Measurements from ENCODE around the gene CSMD2. TPM values are rescaled to one million over a fixed set of nuclear protein-coding genes. Genes with fewer than 3 reads are reported as not detected.

The CSMD2 gene
- total RNA-seq, 2 donors from 2014 or later, result not detected

DNA sequence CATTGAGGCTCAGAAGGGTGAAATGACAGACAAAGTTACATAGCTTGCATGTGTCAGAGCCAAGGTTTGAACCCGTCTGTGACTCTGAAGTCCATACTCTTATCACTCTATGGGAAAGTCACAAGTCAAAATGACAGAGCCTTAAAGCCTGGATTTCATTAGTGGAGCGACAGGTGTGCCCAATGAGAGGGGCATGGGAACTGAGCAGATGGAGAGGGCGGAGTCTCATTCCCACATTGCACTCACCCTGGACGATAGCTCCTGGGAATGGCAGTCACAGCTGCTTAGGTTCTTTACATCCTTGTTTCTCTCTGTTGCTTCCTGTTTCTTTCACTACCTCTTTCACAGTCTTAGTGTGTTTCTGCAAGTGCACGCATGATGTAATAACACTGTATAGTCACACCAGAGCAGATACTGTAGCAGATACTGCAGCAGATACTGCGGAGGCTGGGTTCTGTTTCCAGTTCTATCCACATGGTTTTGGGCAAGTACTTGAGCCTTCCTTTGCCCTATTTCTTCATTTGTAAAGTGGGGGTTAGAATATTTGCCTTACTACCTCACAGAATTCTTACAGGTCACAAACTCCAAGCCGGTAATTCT, 565.4 kb downstream of the CSMD2 start:
- DNase-seq (ENCODE audit: low spot score in 2 of 2) (no peak), ATAC-seq (no peak)
- Mint-ChIP-seq H3K9me3 (no peaks in the 10 kb centered on the region), H3K36me3 (no peaks in the 10 kb centered on the region), H3K27ac (no peak overlapping the region)

DNA sequence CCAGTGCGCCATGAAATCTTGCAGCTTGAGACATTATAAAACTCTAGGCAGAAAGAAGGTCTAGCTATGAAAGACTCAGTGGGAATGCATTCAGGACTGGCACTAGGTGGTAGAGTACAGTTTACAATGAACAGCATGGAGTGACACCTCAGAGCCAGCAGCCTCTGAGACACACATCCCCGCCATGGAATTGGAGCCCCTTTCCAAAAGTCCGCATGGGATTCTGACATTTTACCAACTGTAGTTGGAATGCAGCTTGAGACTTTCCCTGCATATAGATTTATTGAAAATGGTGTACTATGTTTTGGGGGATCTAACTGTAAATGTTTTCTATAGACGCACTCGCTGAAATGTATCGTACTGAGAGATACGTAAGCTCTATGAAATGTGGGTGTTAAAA, 576.3 kb downstream of the CSMD2 start:
- no peaks in the 10 kb centered on the region for H3K36me3 Mint-ChIP-seq
- no peak for ATAC-seq
- no peaks in the 10 kb centered on the region for H3K9me3 Mint-ChIP-seq
- H3K27ac Mint-ChIP-seq, result no peak overlapping the region
- DNase-seq (ENCODE audit: low spot score in 2 of 2), result no peak

DNA sequence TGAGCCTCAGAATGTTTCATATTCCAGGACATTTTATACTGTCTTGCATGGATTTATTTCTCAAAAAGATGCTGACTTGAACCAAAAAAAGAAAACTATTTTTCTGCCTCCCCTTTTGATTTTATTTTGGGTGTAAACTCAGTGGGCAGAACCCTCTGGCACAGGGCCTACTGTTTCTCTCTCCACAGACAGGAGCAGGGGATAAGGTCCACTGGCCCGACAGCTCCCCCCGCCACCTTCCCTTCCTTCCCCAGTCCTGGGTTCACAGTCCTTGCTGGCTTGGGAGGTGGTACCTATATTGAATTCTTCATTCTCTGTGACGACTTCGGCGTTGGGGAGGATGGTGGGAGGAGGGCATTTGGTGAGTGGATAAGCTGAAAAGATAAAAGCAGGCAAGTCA, 578.2 kb downstream of the CSMD2 start:
- Mint-ChIP-seq H3K9me3 (no peaks in the 10 kb centered on the region), H3K27ac (no peak overlapping the region), H3K36me3 (no peaks in the 10 kb centered on the region)
- DNase-seq (ENCODE audit: low spot score in 2 of 2), result no peak
- ATAC-seq, result no peak

DNA sequence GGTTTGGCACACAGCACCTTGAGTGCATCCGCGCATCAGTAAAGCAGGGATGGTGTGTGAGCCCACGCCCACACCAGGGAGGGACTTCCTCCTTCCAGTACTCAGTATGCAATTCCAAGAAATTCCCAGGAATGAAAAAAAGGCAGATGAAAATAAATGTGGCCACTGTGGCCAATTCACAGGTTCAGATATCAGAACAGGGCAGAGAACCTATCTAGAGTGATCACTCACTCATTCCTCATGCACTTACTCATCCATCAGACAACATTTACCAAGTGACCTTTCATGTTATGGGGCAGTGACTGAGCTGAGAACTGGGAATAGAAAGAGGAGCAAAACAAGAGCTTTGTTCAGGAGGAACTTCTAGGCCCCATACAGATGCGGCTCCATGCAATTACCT, 578.9 kb downstream of the CSMD2 start:
- H3K9me3 Mint-ChIP-seq, result no peaks in the 10 kb centered on the region
- no peak overlapping the region for H3K27ac Mint-ChIP-seq
- no peak for DNase-seq (ENCODE audit: low spot score in 2 of 2)
- H3K36me3 Mint-ChIP-seq, result no peaks in the 10 kb centered on the region
- ATAC-seq, result no peak

DNA sequence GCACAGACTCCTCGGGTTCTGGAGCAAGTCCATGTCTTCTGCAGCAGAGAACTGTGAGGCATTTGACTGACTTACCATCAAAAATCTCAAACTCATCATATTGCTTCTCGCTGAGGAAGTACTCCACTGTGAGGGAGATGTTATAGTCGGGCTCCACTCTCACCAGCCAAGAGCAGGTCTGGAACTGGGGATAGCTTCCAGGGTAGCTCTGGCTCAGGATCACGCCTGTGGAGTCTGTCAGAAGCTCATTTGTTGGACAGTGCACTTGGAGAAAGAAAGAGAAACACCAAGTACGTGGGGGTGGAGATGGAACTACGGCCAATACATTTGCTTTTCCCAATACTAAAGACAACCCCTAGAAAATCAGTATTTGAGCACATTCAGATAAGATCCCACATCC, 581.5 kb downstream of the CSMD2 start:
- no peak for ATAC-seq
- no peak for DNase-seq (ENCODE audit: low spot score in 2 of 2)
- Mint-ChIP-seq H3K27ac (no peak overlapping the region), H3K9me3 (no peaks in the 10 kb centered on the region), H3K36me3 (no peaks in the 10 kb centered on the region)

DNA sequence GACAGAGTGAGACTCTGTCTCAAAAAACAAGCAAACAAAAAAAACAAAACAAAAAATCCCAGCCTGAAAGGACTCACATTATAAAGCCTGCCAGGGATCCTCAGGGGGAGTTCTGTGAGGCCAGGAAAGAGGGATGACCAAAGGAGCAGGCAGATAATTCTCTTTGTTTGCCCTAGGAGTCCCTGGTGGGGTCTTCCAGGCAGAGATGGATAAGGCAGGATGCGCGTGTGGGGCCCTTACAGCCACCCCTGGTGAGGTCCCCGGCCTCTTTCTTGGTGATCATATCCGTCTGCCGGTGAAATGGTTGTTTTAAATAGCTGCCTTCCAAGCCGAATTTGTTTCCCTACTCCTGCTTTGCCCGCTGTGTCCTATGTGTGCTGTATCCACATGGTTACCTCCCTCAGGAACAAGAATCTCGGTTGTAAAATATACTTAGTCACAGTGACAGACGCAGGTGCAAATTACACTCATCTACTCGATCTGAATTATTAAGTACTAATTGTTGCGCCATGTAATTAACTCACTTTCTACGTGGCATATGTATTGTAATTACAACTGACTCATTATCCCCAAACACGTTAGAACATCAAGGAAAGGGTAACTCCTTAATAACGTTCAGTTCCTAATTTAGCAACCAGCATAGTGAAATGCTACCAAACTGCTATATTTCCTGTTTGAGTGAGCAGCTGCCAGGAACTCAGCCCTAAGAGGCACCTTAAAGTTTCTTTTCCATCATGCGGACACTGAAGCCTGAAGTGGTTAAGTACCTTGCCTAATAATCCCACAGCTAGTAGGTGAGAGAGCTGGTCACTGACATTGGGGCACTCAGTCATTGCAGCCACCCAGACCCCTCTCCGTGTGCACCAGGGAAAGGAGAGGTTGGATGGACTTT, 586.2 kb downstream of the CSMD2 start:
- H3K36me3 Mint-ChIP-seq, result peaks cover 0 to 6% of the 10 kb centered on the region in 2 donors
- no peaks in the 10 kb centered on the region for H3K9me3 Mint-ChIP-seq
- ATAC-seq (no peak), DNase-seq (ENCODE audit: low spot score in 2 of 2) (no peak)
- no peak overlapping the region for H3K27ac Mint-ChIP-seq

DNA sequence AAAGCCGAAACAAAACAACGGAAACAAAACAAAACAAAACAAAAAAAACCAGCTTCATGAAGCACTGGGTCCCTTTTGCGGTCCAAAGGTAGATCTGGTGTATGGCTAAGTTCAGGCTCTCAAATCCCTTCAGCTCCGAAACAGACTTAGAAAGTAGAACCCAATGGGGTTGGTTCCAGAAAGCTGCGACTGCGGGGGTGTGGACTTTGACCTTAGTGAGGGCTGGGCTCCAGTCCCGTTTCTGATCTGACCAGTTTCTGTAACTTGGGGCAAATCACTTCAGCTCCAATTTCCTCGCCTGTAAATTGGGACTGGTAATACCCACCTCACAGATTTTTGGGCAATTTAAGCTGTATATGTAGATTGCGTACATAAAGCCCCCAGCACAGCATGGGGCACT, 587.4 kb downstream of the CSMD2 start:
- Mint-ChIP-seq H3K27ac (no peak overlapping the region), H3K36me3 (peaks cover 0 to 6% of the 10 kb centered on the region in 2 donors), H3K9me3 (no peaks in the 10 kb centered on the region)
- no peak for DNase-seq (ENCODE audit: low spot score in 2 of 2)
- ATAC-seq, result no peak

DNA sequence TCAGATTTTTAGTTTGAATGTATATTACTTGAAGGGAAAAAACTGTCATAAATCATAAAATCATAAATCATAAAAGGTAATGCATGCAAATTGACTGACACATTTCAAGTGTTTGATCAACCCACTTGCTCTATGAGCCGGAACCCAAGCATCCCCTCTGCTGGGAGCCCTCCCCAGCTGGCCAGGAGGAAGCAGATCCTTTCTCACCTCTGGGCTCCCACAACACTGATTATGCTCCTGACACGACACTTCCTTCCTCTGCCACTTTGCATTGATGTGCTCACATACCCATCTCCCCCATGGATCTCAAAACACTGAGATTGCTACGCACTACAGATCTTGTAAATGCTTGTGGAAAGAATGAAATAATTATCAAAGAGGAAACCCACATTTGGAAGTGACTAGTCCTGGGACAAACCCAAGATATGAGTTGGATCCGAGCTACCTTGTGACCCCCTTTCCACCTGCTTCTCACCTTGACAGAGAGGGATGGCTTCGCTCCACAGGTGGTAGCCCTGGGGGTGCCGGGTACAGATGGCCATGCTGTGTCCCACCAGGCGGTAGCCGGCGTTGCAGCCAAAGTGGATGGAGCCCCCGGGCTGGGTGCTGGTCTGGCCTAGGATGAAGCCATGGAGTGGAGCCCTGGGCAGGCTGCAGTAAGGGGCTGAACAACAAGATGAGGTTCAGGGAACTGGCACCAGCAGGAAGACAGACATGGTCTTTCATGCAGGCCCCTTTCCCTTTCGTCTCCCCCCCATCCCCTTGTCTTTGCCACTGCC, 588.0 kb downstream of the CSMD2 start:
- no peak overlapping the region for H3K27ac Mint-ChIP-seq
- ATAC-seq, result no peak
- DNase-seq (ENCODE audit: low spot score in 2 of 2), result no peak
- peaks cover 0 to 6% of the 10 kb centered on the region in 2 donors for H3K36me3 Mint-ChIP-seq
- no peaks in the 10 kb centered on the region for H3K9me3 Mint-ChIP-seq

DNA sequence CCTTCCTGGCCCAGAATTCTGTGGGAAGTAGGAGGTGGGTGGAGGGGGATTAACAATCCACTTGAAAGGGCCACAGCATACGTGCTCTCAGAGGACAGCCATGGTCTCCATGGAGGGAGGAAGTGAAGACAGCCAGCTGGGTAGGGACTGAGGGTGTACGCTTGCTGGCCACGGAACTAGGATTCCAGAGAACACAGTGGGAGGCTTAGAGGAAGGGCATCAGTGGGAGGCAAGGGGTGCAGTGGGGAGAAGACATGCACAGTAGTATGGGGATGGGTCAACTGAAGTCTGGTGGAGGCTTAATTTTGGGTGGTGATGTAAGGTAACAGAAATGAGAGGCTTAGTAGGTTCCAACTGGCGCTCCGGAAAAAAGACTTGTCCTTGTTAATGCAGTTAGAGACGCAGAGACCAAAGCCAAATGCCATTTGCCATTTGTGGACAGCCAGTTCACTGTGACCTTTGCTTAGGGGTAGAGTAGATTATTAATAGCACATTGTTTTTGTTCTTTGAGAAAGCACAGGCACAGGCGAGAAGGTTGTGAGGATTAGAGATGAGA, 589.6 kb downstream of the CSMD2 start:
- DNase-seq (ENCODE audit: low spot score in 2 of 2) (no peak), ATAC-seq (no peak)
- H3K27ac Mint-ChIP-seq, result no peak overlapping the region
- no peaks in the 10 kb centered on the region for H3K9me3 Mint-ChIP-seq
- H3K36me3 Mint-ChIP-seq, result peaks cover 0 to 6% of the 10 kb centered on the region in 2 donors

DNA sequence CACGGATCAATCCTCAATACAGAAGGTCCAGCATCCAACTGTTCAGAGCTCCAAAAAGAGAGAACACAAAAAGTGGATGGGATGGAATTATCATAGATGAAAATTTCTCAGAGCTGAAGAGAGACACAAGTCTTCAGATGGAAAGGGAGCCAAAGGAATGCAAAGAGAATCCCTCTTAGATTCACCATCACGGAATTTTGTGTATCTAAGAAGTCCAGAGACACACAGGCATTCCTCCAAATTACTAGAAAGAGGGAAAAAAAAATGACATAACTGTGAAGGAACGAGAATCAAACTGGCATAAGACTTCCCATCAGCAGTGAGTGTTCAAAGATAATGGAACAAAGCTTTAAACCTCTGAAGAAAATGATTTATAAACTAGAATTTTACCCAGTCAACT, 591.4 kb downstream of the CSMD2 start:
- no peak for ATAC-seq
- Mint-ChIP-seq H3K27ac (no peak overlapping the region), H3K9me3 (no peaks in the 10 kb centered on the region)

DNA sequence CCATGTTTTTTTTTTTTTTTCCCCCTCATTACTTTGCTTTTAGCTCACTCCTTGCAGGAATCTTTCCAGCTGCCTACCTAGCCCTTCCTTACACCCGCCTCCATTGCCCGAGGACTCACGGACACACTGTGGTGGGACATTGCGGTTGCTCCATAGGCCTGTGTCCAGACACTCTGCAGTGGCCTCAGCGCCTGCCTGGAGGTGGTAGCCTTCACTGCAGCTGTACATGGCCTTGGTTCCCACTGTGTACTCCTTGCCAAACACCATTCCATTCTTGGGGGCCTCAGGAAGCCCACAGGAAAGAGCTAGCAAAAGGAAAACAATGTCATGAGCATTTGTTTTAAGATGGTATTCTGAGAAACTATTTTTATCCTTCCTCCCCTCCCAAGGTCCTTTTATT, 592.6 kb downstream of the CSMD2 start:
- peaks cover 0 to 6% of the 10 kb centered on the region in 2 donors for H3K36me3 Mint-ChIP-seq

More for the DNA sequence above, 591.4 kb downstream of the CSMD2 start:
- no peak for DNase-seq (ENCODE audit: low spot score in 2 of 2)
- H3K36me3 Mint-ChIP-seq, result peaks cover 0 to 6% of the 10 kb centered on the region in 2 donors

DNA sequence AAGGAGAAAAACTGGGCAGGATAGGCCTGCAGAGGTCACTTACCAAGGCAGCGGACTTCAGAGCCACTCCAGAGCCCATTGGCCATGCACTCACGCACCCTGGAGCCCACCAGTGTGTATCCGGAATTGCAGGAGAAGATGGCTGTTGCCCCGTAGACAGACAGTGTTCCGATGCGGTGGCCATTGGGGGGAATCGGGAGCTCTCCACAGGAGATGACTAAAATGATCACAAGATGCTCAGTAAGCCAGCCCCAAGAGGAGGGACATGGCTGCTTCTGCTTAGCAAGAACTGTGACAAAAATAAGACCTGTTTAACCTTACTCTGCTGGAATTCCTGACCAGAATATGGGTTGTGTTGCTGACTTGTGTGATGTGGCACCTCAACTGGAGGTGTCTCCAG, 595.7 kb downstream of the CSMD2 start:
- H3K9me3 Mint-ChIP-seq, result no peaks in the 10 kb centered on the region
- DNase-seq (ENCODE audit: low spot score in 2 of 2), result no peak
- no peak overlapping the region for H3K27ac Mint-ChIP-seq
- no peaks in the 10 kb centered on the region for H3K36me3 Mint-ChIP-seq
- ATAC-seq, result no peak

More for the DNA sequence above, 592.6 kb downstream of the CSMD2 start:
- Mint-ChIP-seq H3K27ac (no peak overlapping the region), H3K9me3 (no peaks in the 10 kb centered on the region)
- DNase-seq (ENCODE audit: low spot score in 2 of 2) (no peak), ATAC-seq (no peak)

DNA sequence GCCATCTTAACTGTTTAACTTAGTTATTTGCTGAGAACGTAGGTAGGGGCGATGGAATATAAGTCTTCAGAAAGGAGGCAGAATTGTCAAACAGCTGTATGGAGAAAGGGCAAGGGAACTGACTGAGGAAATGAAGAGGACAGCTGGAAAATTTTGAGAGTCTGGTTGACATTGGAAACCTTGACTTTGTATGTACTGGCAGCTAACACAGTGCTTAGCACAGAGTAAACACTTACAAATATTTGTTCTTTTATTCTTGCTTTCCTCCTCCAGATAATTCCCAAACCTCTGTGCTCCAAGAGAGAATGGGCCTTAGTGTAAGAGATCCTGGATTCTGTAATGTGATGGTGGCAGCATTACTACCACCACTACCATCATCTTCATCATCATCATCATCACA, 601.3 kb downstream of the CSMD2 start:
- no peak for ATAC-seq
- Mint-ChIP-seq H3K36me3 (no peaks in the 10 kb centered on the region), H3K9me3 (no peaks in the 10 kb centered on the region), H3K27ac (no peak overlapping the region)
- no peak for DNase-seq (ENCODE audit: low spot score in 2 of 2)

DNA sequence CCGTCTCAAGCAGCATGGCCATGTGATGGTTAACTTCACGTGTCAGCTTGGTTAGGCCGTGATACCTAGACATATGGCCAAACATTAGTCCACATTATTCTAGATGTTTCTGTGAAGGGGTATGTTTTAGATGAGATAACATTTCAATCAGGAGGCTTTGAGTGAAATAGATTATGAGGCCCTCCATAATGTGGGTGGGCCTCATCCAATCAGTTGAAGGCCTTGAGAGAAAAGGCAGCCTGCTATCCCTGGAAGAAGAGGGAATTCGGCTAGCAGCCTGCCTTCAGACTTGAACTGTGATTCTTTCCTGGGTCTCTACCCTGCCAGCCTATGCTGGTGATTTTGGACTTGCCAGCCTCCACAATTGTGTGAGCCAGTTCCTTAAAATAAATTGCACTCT, 602.5 kb downstream of the CSMD2 start:
- ATAC-seq (no peak), DNase-seq (ENCODE audit: low spot score in 2 of 2) (no peak)
- no peaks in the 10 kb centered on the region for H3K9me3 Mint-ChIP-seq
- no peaks in the 10 kb centered on the region for H3K36me3 Mint-ChIP-seq
- no peak overlapping the region for H3K27ac Mint-ChIP-seq

DNA sequence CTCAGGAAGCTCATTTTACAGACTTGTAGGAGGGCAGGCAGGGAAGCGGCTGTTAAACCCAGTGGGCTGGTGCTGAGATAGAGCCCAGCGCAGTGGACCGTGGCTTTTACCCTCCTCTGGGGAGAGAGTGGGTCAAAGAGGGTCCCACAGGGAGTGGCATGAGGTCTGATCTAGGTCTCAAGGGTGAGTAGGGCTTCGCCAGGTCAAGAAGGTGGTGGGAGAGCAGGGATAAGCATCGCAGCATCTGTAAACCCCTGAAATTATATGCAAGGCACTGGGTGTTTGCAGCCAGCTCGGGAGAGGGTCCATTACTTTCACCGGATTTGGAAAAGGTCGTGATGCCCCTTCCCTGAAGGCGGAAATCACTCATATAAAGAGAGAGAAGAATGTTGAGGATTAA, 603.5 kb downstream of the CSMD2 start:
- ATAC-seq, result no peak
- H3K27ac Mint-ChIP-seq, result peak overlapping the region in 1 of 2 donors; percentile 52
- H3K36me3 Mint-ChIP-seq, result no peaks in the 10 kb centered on the region
- DNase-seq (ENCODE audit: low spot score in 2 of 2), result no peak
- H3K9me3 Mint-ChIP-seq, result peaks cover 0 to 3% of the 10 kb centered on the region in 2 donors

DNA sequence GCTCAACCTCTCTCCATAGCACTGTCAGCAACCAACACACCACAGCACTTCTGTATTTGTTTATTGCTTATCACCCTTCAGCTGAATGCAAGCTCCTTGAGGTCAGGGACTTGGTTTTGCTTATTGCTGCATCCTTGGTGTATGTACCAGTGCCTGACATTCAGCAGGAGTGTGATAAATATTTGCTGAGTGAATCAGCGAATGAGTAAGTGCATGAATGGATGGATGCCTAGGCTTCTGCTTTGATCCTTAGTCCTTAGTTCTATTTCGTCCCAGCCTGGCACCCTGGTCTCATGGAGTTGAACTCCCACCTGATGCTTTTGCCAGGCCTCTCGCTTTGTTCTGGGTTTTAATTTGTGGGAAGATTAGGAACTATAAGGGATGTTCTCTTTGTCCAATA, 604.4 kb downstream of the CSMD2 start:
- Mint-ChIP-seq H3K27ac (no peak overlapping the region), H3K9me3 (peaks cover 0 to 3% of the 10 kb centered on the region in 2 donors), H3K36me3 (no peaks in the 10 kb centered on the region)
- ATAC-seq (no peak), DNase-seq (ENCODE audit: low spot score in 2 of 2) (no peak)

DNA sequence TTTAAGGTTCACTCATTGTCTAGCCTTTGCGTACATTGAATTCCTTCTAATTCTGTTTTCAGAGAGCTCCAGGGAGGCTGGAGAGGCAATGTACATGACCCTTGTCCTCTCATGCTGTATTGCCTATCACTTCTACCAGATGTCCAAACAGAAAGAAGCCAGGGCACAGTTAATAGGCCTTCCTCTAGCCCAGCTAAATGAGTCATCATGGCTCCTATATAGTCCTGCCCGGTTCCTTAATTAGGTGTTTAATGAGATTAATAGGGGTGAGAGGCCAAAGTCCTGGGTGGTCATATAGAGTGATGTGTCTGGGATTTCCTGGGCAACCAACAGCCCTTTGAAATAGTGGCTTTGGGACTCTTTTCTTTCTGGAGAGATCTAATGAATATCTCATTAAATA, 616.3 kb downstream of the CSMD2 start:
- Mint-ChIP-seq H3K27ac (no peak overlapping the region), H3K36me3 (peaks cover 8 to 12% of the 10 kb centered on the region in 2 donors), H3K9me3 (peaks cover 12 to 17% of the 10 kb centered on the region in 2 donors)
- no peak for DNase-seq (ENCODE audit: low spot score in 2 of 2)
- no peak for ATAC-seq

All from activated naive CD4-positive, alpha-beta T cell treated with anti-CD3 and anti-CD28 coated beads, Interleukin-2, amount 50 U/mL, for 72 hours (primary cell).